Loucy (cell line): ENCODE data around the gene TLN1.
A peak's percentile ranks its signal among the peaks of the same experiment; 100 is the strongest.

Source experiments
- H2AFZ ChIP-seq: fragments of 200-600 bp; sonication (generic); 2 replicates; pipeline ENCODE4 v1.6.0; 2016; ENCODE audit warnings: antibody characterized with exemption, mild to moderate bottlenecking, low read length, moderate library complexity
- H3F3A ChIP-seq: fragments of 200-600 bp; 2 replicates; pipeline ENCODE4 v1.6.0; 2016; ENCODE audit warnings: antibody characterized with exemption, low read depth, mild to moderate bottlenecking
- H3K27me3 ChIP-seq: fragments of 200-600 bp; sonication (generic); 2 replicates; pipeline ENCODE4 v1.6.1; 2014; ENCODE audit warnings: low read length, mild to moderate bottlenecking; ENCODE audit not compliant: insufficient read depth, poor library complexity, severe bottlenecking
- H3K36me3 ChIP-seq: fragments of 200-600 bp; sonication (generic); 2 replicates; pipeline ENCODE4 v1.6.1; 2016; ENCODE audit warnings: low read length; ENCODE audit not compliant: insufficient read depth
- H3K4me1 ChIP-seq: fragments of 200-600 bp; sonication (generic); 2 replicates; pipeline ENCODE4 v1.5.1; 2014; ENCODE audit warnings: low read length, mild to moderate bottlenecking; ENCODE audit not compliant: insufficient read depth, poor library complexity, severe bottlenecking
- H3K4me2 ChIP-seq: fragments of 200-600 bp; sonication (generic); 2 replicates; pipeline ENCODE4 v1.6.0; 2014; ENCODE audit warnings: antibody characterized with exemption, low read length, low read depth, mild to moderate bottlenecking; ENCODE audit not compliant: poor library complexity, severe bottlenecking
- H3K4me3 ChIP-seq: fragments of 200-600 bp; sonication (generic); 2 replicates; pipeline ENCODE4 v1.5.1; 2014; ENCODE audit warnings: low read length, mild to moderate bottlenecking, mixed read lengths; ENCODE audit not compliant: poor library complexity, severe bottlenecking
- H3K79me2 ChIP-seq: fragments of 200-600 bp; sonication (generic); 2 replicates; pipeline ENCODE4 v1.6.1; 2014; ENCODE audit warnings: low read length; ENCODE audit not compliant: insufficient read depth
- H3K9ac ChIP-seq: fragments of 200-600 bp; sonication (generic); 2 replicates; pipeline ENCODE4 v1.6.0; 2014; ENCODE audit warnings: mild to moderate bottlenecking, low read depth, low read length, moderate library complexity; ENCODE audit not compliant: poor library complexity, severe bottlenecking
- H3K9me2 ChIP-seq: fragments of 200-600 bp; sonication (generic); replicated peaks from 2 replicates; pipeline ENCODE4 v1.6.1; 2016; ENCODE audit warnings: low read depth, low read length, mixed read lengths
- H3K9me3 ChIP-seq: fragments of 200-600 bp; sonication (generic); 2 replicates; pipeline ENCODE4 v1.6.1; 2014; ENCODE audit warnings: mild to moderate bottlenecking, antibody characterized with exemption, low read length, low read depth; ENCODE audit not compliant: insufficient read depth
- H4K20me1 ChIP-seq: fragments of 200-600 bp; sonication (generic); 2 replicates; pipeline ENCODE4 v1.6.0; 2014; ENCODE audit warnings: antibody characterized with exemption, low read length, mild to moderate bottlenecking; ENCODE audit not compliant: insufficient read depth, poor library complexity, severe bottlenecking
- CTCF ChIP-seq: fragments of 200-600 bp; sonication (generic); conservative IDR thresholded peaks from 2 replicates; pipeline ENCODE4 v1.5.1; 2014; ENCODE audit warnings: mild to moderate bottlenecking, antibody characterized with exemption, low read length
- EZH2phosphoT487 ChIP-seq: fragments of 200-600 bp; IDR thresholded peaks from 2 replicates; pipeline ENCODE4 v1.6.1; 2018; ENCODE audit warnings: antibody characterized with exemption, mild to moderate bottlenecking, moderate library complexity, borderline replicate concordance

The TLN1 gene

GRCh38 chr9:35716230-35716629, 15.8 kb downstream of the TLN1 start:
- H3K36me3 ChIP-seq, result peaks cover 96% of the 10 kb centered on the region; the same call in 1 of the 2 replicates
- H3K4me2 ChIP-seq, result no peak overlapping the region
- H3K4me1 ChIP-seq, result no peaks in the 10 kb centered on the region
- no peak overlapping the region for H2AFZ ChIP-seq
- no peaks in the 10 kb centered on the region for H3K9me2 ChIP-seq
- no peaks in the 10 kb centered on the region for H3K9me3 ChIP-seq
- TF ChIP-seq EZH2phosphoT487 (no peak), CTCF (peak; percentile 18; the same call in 1 of the 2 replicates)
- no peaks in the 10 kb centered on the region for H3F3A ChIP-seq
- H3K9ac ChIP-seq, result no peak overlapping the region
- H3K27me3 ChIP-seq, result no peaks in the 10 kb centered on the region
- H3K4me3 ChIP-seq, result no peak overlapping the region
- H3K79me2 ChIP-seq, result no peaks in the 10 kb centered on the region
- no peaks in the 10 kb centered on the region for H4K20me1 ChIP-seq

GRCh38 chr9:35714579-35715252, 17.3 kb downstream of the TLN1 start:
- no peaks in the 10 kb centered on the region for H3K9me2 ChIP-seq
- H3K9ac ChIP-seq, result no peak overlapping the region
- TF ChIP-seq EZH2phosphoT487 (no peak), CTCF (no peak)
- H2AFZ ChIP-seq, result no peak overlapping the region
- H3K27me3 ChIP-seq, result no peaks in the 10 kb centered on the region
- no peaks in the 10 kb centered on the region for H4K20me1 ChIP-seq
- no peaks in the 10 kb centered on the region for H3K4me1 ChIP-seq
- peaks cover 94% of the 10 kb centered on the region; the same call in 1 of the 2 replicates for H3K36me3 ChIP-seq
- no peaks in the 10 kb centered on the region for H3K9me3 ChIP-seq
- no peaks in the 10 kb centered on the region for H3F3A ChIP-seq
- H3K79me2 ChIP-seq, result no peaks in the 10 kb centered on the region
- no peak overlapping the region for H3K4me3 ChIP-seq
- H3K4me2 ChIP-seq, result no peak overlapping the region

GRCh38 chr9:35714123-35714522, 17.9 kb downstream of the TLN1 start:
- H3K36me3 ChIP-seq, result peaks cover 92% of the 10 kb centered on the region; the same call in 1 of the 2 replicates
- no peak overlapping the region for H2AFZ ChIP-seq
- H3F3A ChIP-seq, result no peaks in the 10 kb centered on the region
- no peaks in the 10 kb centered on the region for H3K27me3 ChIP-seq
- no peak overlapping the region for H3K9ac ChIP-seq
- H3K4me2 ChIP-seq, result no peak overlapping the region
- no peaks in the 10 kb centered on the region for H4K20me1 ChIP-seq
- H3K4me1 ChIP-seq, result no peaks in the 10 kb centered on the region
- H3K9me2 ChIP-seq, result no peaks in the 10 kb centered on the region
- TF ChIP-seq EZH2phosphoT487 (no peak), CTCF (no peak)
- no peaks in the 10 kb centered on the region for H3K79me2 ChIP-seq
- no peak overlapping the region for H3K4me3 ChIP-seq
- no peaks in the 10 kb centered on the region for H3K9me3 ChIP-seq
